Measurements from ENCODE around the gene SLC25A21. TPM values are rescaled to one million over a fixed set of nuclear protein-coding genes. Genes with fewer than 3 reads are reported as not detected.

SLC25A21 gene
- total RNA-seq, 4 donors from 2014 or later, result 0.67 to 2.1 (median 0.91) TPM

DNA sequence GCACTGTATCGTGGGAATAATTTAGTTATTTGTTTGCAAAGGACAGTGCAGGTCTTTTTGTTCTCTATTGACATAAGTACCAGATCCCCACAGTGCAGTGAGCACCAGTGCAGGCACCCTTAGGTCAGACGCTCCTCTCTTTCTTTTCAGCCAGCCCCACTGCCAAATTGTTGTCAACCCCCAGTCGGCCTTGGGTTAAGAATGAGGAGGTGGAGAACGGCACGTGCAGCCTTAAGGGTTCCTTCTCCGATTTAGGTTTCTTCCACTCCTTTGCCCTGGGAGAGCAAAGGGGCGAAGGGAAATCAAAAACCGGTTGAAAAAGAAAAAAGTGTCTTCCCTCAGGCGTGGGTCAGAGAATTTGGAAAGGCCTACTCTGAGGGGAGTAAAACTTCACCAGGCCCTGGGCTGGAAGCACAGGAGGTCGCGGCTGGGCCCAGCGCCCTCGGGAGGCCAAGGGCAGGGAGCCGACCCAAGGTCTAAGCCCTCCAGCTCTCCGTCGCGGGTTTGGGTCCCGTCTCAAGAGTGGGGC is 506.5 kb downstream of the SLC25A21 start:
- Histone ChIP-seq H3K27ac (peak overlapping the region; percentile 85 to 96 (median 94)), H3K4me3 (peak overlapping the region; percentile 70 to 75 (median 71)), H3K27me3 (peaks cover 0 to 98% (median 34%) of the 10 kb centered on the region in 4 donors), H3K4me1 (peaks cover 0 to 64% (median 28%) of the 10 kb centered on the region in 3 donors), H3K9me3 (no peaks in the 10 kb centered on the region), H3K36me3 (peaks cover 0 to 39% (median 5%) of the 10 kb centered on the region in 3 donors)
- intact Hi-C loops (cut with DNase I), result loop anchor here (10.0 kb wide), 1 partner anchor 279 kb away; no protein-coding TSS in a partner anchor
- no peak for TF ChIP-seq POLR2A (IDR thresholded peaks at IDR 0.05)
- TF ChIP-seq, protein P1, sequence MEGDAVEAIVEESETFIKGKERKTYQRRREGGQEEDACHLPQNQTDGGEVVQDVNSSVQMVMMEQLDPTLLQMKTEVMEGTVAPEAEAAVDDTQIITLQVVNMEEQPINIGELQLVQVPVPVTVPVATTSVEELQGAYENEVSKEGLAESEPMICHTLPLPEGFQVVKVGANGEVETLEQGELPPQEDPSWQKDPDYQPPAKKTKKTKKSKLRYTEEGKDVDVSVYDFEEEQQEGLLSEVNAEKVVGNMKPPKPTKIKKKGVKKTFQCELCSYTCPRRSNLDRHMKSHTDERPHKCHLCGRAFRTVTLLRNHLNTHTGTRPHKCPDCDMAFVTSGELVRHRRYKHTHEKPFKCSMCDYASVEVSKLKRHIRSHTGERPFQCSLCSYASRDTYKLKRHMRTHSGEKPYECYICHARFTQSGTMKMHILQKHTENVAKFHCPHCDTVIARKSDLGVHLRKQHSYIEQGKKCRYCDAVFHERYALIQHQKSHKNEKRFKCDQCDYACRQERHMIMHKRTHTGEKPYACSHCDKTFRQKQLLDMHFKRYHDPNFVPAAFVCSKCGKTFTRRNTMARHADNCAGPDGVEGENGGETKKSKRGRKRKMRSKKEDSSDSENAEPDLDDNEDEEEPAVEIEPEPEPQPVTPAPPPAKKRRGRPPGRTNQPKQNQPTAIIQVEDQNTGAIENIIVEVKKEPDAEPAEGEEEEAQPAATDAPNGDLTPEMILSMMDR (IDR thresholded peaks at IDR 0.05), result no peak
- WGBS, 2 donors, result 9 to 20% methylated on average over 8 to 15 of the region's 18 CpGs
- no peak for DNase-seq

- peaks cover 0 to 63% (median 28%) of the 10 kb centered on the region in 3 donors for H3K4me1 ChIP-seq
- no peak for TF ChIP-seq POLR2A (IDR thresholded peaks at IDR 0.05)
- intact Hi-C loops (cut with DNase I), result loop anchor here (10.0 kb wide), 1 partner anchor 280 kb away; no protein-coding TSS in a partner anchor
Measured at GRCh38 chr14:36664322-36665193, 507.8 kb downstream of the SLC25A21 start.

GRCh38 chr14:36663404-36664321 is 508.7 kb downstream of the SLC25A21 start:
- Histone ChIP-seq H3K27me3 (peaks cover 0 to 100% (median 38%) of the 10 kb centered on the region in 4 donors), H3K27ac (peak overlapping the region; percentile 82 to 96 (median 94)), H3K4me3 (peak overlapping the region; percentile 70 to 75 (median 71)), H3K36me3 (peaks cover 0 to 39% (median 5%) of the 10 kb centered on the region in 3 donors), H3K9me3 (no peaks in the 10 kb centered on the region), H3K4me1 (peaks cover 0 to 72% (median 28%) of the 10 kb centered on the region in 3 donors)
- DNase-seq, result no peak
- 2 to 5% methylated on average over 17 to 24 of the region's 39 CpGs for WGBS, 2 donors
- no peak for TF ChIP-seq POLR2A (IDR thresholded peaks at IDR 0.05)
- TF ChIP-seq, protein P1 (IDR thresholded peaks at IDR 0.05), result no peak
- intact Hi-C loops (cut with DNase I), result loop anchor here (10.0 kb wide), 1 partner anchor 281 kb away; no protein-coding TSS in a partner anchor

More at GRCh38 chr14:36664322-36665193, 507.8 kb downstream of the SLC25A21 start:
- peaks cover 0 to 98% (median 35%) of the 10 kb centered on the region in 4 donors for H3K27me3 ChIP-seq
- H3K27ac ChIP-seq, result peak overlapping the region; percentile 82 to 96 (median 94)
- H3K36me3 ChIP-seq, result peaks cover 0 to 39% (median 5%) of the 10 kb centered on the region in 3 donors
- WGBS, 2 donors, result 3% methylated on average over 9 of the region's 9 CpGs
- no peaks in the 10 kb centered on the region for H3K9me3 ChIP-seq
- H3K4me3 ChIP-seq, result peak overlapping the region; percentile 70 to 75 (median 71)
- DNase-seq, result no peak

DNA sequence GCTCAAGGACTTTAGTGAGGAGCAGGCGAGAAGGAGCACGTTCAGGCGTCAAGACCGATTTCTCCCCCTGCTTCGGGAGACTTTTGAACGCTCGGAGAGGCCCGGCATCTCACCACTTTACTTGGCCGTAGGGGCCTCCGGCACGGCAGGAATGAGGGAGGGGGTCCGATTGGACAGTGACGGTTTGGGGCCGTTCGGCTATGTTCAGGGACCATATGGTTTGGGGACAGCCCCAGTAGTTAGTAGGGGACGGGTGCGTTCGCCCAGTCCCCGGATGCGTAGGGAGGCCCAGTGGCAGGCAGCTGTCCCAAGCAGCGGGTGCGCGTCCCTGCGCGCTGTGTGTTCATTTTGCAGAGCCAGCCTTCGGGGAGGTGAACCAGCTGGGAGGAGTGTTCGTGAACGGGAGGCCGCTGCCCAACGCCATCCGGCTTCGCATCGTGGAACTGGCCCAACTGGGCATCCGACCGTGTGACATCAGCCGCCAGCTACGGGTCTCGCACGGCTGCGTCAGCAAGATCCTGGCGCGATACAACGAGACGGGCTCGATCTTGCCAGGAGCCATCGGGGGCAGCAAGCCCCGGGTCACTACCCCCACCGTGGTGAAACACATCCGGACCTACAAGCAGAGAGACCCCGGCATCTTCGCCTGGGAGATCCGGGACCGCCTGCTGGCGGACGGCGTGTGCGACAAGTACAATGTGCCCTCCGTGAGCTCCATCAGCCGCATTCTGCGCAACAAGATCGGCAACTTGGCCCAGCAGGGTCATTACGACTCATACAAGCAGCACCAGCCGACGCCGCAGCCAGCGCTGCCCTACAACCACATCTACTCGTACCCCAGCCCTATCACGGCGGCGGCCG is 509.6 kb downstream of the SLC25A21 start:
- Histone ChIP-seq H3K4me1 (peaks cover 0 to 81% (median 28%) of the 10 kb centered on the region in 3 donors), H3K4me3 (peak overlapping the region; percentile 70 to 75 (median 71)), H3K36me3 (peaks cover 0 to 39% (median 5%) of the 10 kb centered on the region in 3 donors), H3K27ac (peak overlapping the region; percentile 82 to 96 (median 94)), H3K9me3 (no peaks in the 10 kb centered on the region), H3K27me3 (peaks cover 0 to 100% (median 41%) of the 10 kb centered on the region in 4 donors)
- intact Hi-C loops (cut with DNase I), result loop anchor here (10.0 kb wide), 1 partner anchor 282 kb away; no protein-coding TSS in a partner anchor
- 5 to 10% methylated on average over 15 to 18 of the region's 71 CpGs for WGBS, 2 donors
- DNase-seq, result no peak
- TF ChIP-seq, protein P1 (IDR thresholded peaks at IDR 0.05), result peak in 1 of 6 experiments; percentile 11
- no peak for TF ChIP-seq POLR2A (IDR thresholded peaks at IDR 0.05)

Data from esophagus squamous epithelium (tissue), 5 donors.